ES-I3 (cell line): ENCODE measurements around the gene JCAD.

Source experiments
- H3K36me3 ChIP-seq: 2 replicates; pipeline ENCODE4 v1.6.1; 2013; ENCODE audit warnings: mild to moderate bottlenecking, low read length, control low read depth, moderate library complexity; ENCODE audit not compliant: insufficient read depth
- H3K4me1 ChIP-seq: 2 replicates; pipeline ENCODE4 v1.6.1; 2013; ENCODE audit warnings: mild to moderate bottlenecking, control low read depth, low read length; ENCODE audit not compliant: insufficient read depth
- H3K9ac ChIP-seq: 2 replicates; pipeline ENCODE4 v1.6.1; 2013; ENCODE audit warnings: low read depth, mild to moderate bottlenecking, low read length, moderate library complexity
- H3K9me3 ChIP-seq: 2 replicates; pipeline ENCODE4 v1.6.1; 2013; ENCODE audit warnings: mild to moderate bottlenecking, low read length, moderate library complexity; ENCODE audit not compliant: control insufficient read depth, insufficient read depth

The JCAD gene

GRCh38 chr10:30088178-30088577 is 28.8 kb upstream of the JCAD start:
- Histone ChIP-seq H3K4me1 (no peaks in the 10 kb centered on the region), H3K9me3 (no peaks in the 10 kb centered on the region), H3K9ac (no peak overlapping the region), H3K36me3 (no peaks in the 10 kb centered on the region)

GRCh38 chr10:30083934-30084333 is 24.5 kb upstream of the JCAD start:
- no peak overlapping the region for H3K9ac ChIP-seq
- no peaks in the 10 kb centered on the region for H3K9me3 ChIP-seq
- H3K36me3 ChIP-seq, result no peaks in the 10 kb centered on the region
- no peaks in the 10 kb centered on the region for H3K4me1 ChIP-seq

GRCh38 chr10:30081182-30081581 is 21.8 kb upstream of the JCAD start:
- H3K36me3 ChIP-seq, result no peaks in the 10 kb centered on the region
- no peaks in the 10 kb centered on the region for H3K9me3 ChIP-seq
- no peaks in the 10 kb centered on the region for H3K4me1 ChIP-seq
- no peak overlapping the region for H3K9ac ChIP-seq

GRCh38 chr10:30080161-30080560 is 20.8 kb upstream of the JCAD start:
- H3K4me1 ChIP-seq, result no peaks in the 10 kb centered on the region; the same call in 1 of the 2 replicates
- no peaks in the 10 kb centered on the region for H3K9me3 ChIP-seq
- no peaks in the 10 kb centered on the region for H3K36me3 ChIP-seq
- no peak overlapping the region for H3K9ac ChIP-seq

- Histone ChIP-seq H3K4me1 (no peaks in the 10 kb centered on the region; the same call in 1 of the 2 replicates), H3K36me3 (no peaks in the 10 kb centered on the region), H3K9me3 (no peaks in the 10 kb centered on the region), H3K9ac (no peak overlapping the region)
Measured at GRCh38 chr10:30079408-30079807, 20.0 kb upstream of the JCAD start.

- Histone ChIP-seq H3K36me3 (no peaks in the 10 kb centered on the region), H3K4me1 (no peaks in the 10 kb centered on the region; the same call in 1 of the 2 replicates), H3K9ac (no peak overlapping the region), H3K9me3 (no peaks in the 10 kb centered on the region)
Measured at GRCh38 chr10:30075481-30075880, 16.1 kb upstream of the JCAD start.

- H3K9ac ChIP-seq, result no peak overlapping the region
- no peaks in the 10 kb centered on the region for H3K36me3 ChIP-seq
- no peaks in the 10 kb centered on the region for H3K9me3 ChIP-seq
- no peaks in the 10 kb centered on the region; the same call in 1 of the 2 replicates for H3K4me1 ChIP-seq
Measured at GRCh38 chr10:30074933-30075332, 15.5 kb upstream of the JCAD start.

- H3K9me3 ChIP-seq, result no peaks in the 10 kb centered on the region
- H3K4me1 ChIP-seq, result no peaks in the 10 kb centered on the region; the same call in 1 of the 2 replicates
- no peaks in the 10 kb centered on the region for H3K36me3 ChIP-seq
- no peak overlapping the region for H3K9ac ChIP-seq
Measured at GRCh38 chr10:30074090-30074489, 14.7 kb upstream of the JCAD start.

- H3K9ac ChIP-seq, result no peak overlapping the region
- H3K4me1 ChIP-seq, result no peaks in the 10 kb centered on the region; the same call in 1 of the 2 replicates
Measured at GRCh38 chr10:30073767-30074060, 14.3 kb upstream of the JCAD start.

GRCh38 chr10:30073045-30073766 is 13.8 kb upstream of the JCAD start:
- Histone ChIP-seq H3K4me1 (no peaks in the 10 kb centered on the region; the same call in 1 of the 2 replicates), H3K9me3 (no peaks in the 10 kb centered on the region), H3K9ac (no peak overlapping the region), H3K36me3 (no peaks in the 10 kb centered on the region)

More at GRCh38 chr10:30073767-30074060, 14.3 kb upstream of the JCAD start:
- Histone ChIP-seq H3K9me3 (no peaks in the 10 kb centered on the region), H3K36me3 (no peaks in the 10 kb centered on the region)

- Histone ChIP-seq H3K9me3 (no peaks in the 10 kb centered on the region), H3K36me3 (no peaks in the 10 kb centered on the region), H3K4me1 (no peaks in the 10 kb centered on the region; the same call in 1 of the 2 replicates), H3K9ac (no peak overlapping the region; the same call in 1 of the 2 replicates)
Measured at GRCh38 chr10:30072068-30072467, 12.7 kb upstream of the JCAD start.

- H3K9ac ChIP-seq, result no peak overlapping the region
- no peaks in the 10 kb centered on the region for H3K4me1 ChIP-seq
- no peaks in the 10 kb centered on the region for H3K9me3 ChIP-seq
- H3K36me3 ChIP-seq, result no peaks in the 10 kb centered on the region
Measured at GRCh38 chr10:30070001-30070685, 10.8 kb upstream of the JCAD start.

- Histone ChIP-seq H3K9me3 (no peaks in the 10 kb centered on the region), H3K9ac (no peak overlapping the region), H3K36me3 (no peaks in the 10 kb centered on the region), H3K4me1 (no peaks in the 10 kb centered on the region)
Measured at GRCh38 chr10:30068492-30069223, 9.3 kb upstream of the JCAD start.

GRCh38 chr10:30063099-30063498 is 3.7 kb upstream of the JCAD start:
- Histone ChIP-seq H3K9me3 (no peaks in the 10 kb centered on the region), H3K9ac (no peak overlapping the region), H3K36me3 (no peaks in the 10 kb centered on the region), H3K4me1 (no peaks in the 10 kb centered on the region)
